MG63 (cell line): ENCODE results near the gene REXO1. TPM values are rescaled to one million over a fixed set of nuclear protein-coding genes. Genes with fewer than 3 reads are reported as not detected.

Experiments used
- DNase-seq: peaks from one replicate; pipeline ENCODE4 v3.0.0-alpha.2; 2020
- H3K27me3 ChIP-seq: fragments of 250-450 bp; sonication (Bioruptor Pico); 2 replicates; pipeline ENCODE4 v1.5.1; 2020; ENCODE audit warnings: mild to moderate bottlenecking, moderate library complexity
- H3K36me3 ChIP-seq: fragments of 250-450 bp; sonication (Bioruptor Pico); 2 replicates; pipeline ENCODE4 v1.5.1; 2020; ENCODE audit warnings: mild to moderate bottlenecking, moderate library complexity
- H3K4me3 ChIP-seq: fragments of 250-450 bp; sonication (Bioruptor Pico); 2 replicates; pipeline ENCODE4 v1.5.1; 2020; ENCODE audit warnings: mild to moderate bottlenecking, moderate library complexity
- H3K9me3 ChIP-seq: fragments of 250-450 bp; sonication (Bioruptor Pico); 2 replicates; pipeline ENCODE4 v1.5.1; 2020; ENCODE audit warnings: mild to moderate bottlenecking, moderate library complexity
- total RNA-seq: library from RNA; depleted of rRNA; stranded (reverse); fragments of >200 nt; shearing (Covaris generic); gene quantifications from 2 replicates; pipeline ENCODE4 v1.2.3, GENCODE V29; 2014; ENCODE audit warnings: low replicate concordance

REXO1 gene
- total RNA-seq, 1 experiment from 2014 or later = 4.4 TPM

- no peak overlapping the region for H3K4me3 ChIP-seq
- DNase-seq = no peak
- no peaks in the 10 kb centered on the region for H3K9me3 ChIP-seq
- H3K36me3 ChIP-seq = no peaks in the 10 kb centered on the region
- no peaks in the 10 kb centered on the region for H3K27me3 ChIP-seq
These were observed 65.8 kb downstream of the REXO1 start for GRCh38 chr19:1782521-1782920.

- Histone ChIP-seq H3K4me3 (no peak overlapping the region), H3K9me3 (no peaks in the 10 kb centered on the region), H3K27me3 (peaks cover 7% of the 10 kb centered on the region; the same call in 1 of the 2 replicates), H3K36me3 (no peaks in the 10 kb centered on the region)
- DNase-seq = no peak
These were observed 67.9 kb downstream of the REXO1 start for GRCh38 chr19:1780272-1780958.

- Histone ChIP-seq H3K36me3 (no peaks in the 10 kb centered on the region), H3K9me3 (no peaks in the 10 kb centered on the region), H3K4me3 (no peak overlapping the region), H3K27me3 (peaks cover 8% of the 10 kb centered on the region; the same call in 1 of the 2 replicates)
- no peak for DNase-seq
These were observed 68.7 kb downstream of the REXO1 start for GRCh38 chr19:1779574-1779973.

- H3K9me3 ChIP-seq = no peaks in the 10 kb centered on the region; the same call in 1 of the 2 replicates
- DNase-seq = no peak
- H3K27me3 ChIP-seq = peaks cover 8% of the 10 kb centered on the region; the same call in 1 of the 2 replicates
- no peak overlapping the region for H3K4me3 ChIP-seq
- no peaks in the 10 kb centered on the region for H3K36me3 ChIP-seq
These were observed 71.1 kb downstream of the REXO1 start for GRCh38 chr19:1777149-1777548.

GRCh38 chr19:1776606-1777147 lies 71.6 kb downstream of the REXO1 start:
- no peak overlapping the region for H3K4me3 ChIP-seq
- no peaks in the 10 kb centered on the region for H3K36me3 ChIP-seq
- H3K27me3 ChIP-seq = peaks cover 8% of the 10 kb centered on the region; the same call in 1 of the 2 replicates
- no peak for DNase-seq
- no peaks in the 10 kb centered on the region; the same call in 1 of the 2 replicates for H3K9me3 ChIP-seq

- DNase-seq = no peak
- peaks cover 5% of the 10 kb centered on the region for H3K9me3 ChIP-seq
- H3K4me3 ChIP-seq = no peak overlapping the region
- peaks cover 8% of the 10 kb centered on the region; the same call in 1 of the 2 replicates for H3K27me3 ChIP-seq
- H3K36me3 ChIP-seq = no peaks in the 10 kb centered on the region
These were observed 72.2 kb downstream of the REXO1 start for GRCh38 chr19:1775951-1776605.

GRCh38 chr19:1774989-1775772 lies 73.1 kb downstream of the REXO1 start:
- H3K36me3 ChIP-seq = no peaks in the 10 kb centered on the region
- no peak for DNase-seq
- peaks cover 8% of the 10 kb centered on the region; the same call in 1 of the 2 replicates for H3K27me3 ChIP-seq
- H3K4me3 ChIP-seq = no peak overlapping the region
- peaks cover 8% of the 10 kb centered on the region for H3K9me3 ChIP-seq

GRCh38 chr19:1773184-1773583 lies 75.1 kb downstream of the REXO1 start:
- H3K4me3 ChIP-seq = no peak overlapping the region
- no peaks in the 10 kb centered on the region for H3K36me3 ChIP-seq
- H3K9me3 ChIP-seq = peaks cover 8% of the 10 kb centered on the region
- H3K27me3 ChIP-seq = peaks cover 8% of the 10 kb centered on the region; the same call in 1 of the 2 replicates
- no peak for DNase-seq

GRCh38 chr19:1770866-1771576 lies 77.3 kb downstream of the REXO1 start:
- H3K9me3 ChIP-seq = peaks cover 8% of the 10 kb centered on the region
- H3K27me3 ChIP-seq = peaks cover 12% of the 10 kb centered on the region; the same call in 1 of the 2 replicates
- H3K36me3 ChIP-seq = no peaks in the 10 kb centered on the region
- no peak overlapping the region for H3K4me3 ChIP-seq
- no peak for DNase-seq

- DNase-seq = no peak
- Histone ChIP-seq H3K27me3 (peaks cover 14% of the 10 kb centered on the region), H3K4me3 (no peak overlapping the region), H3K36me3 (no peaks in the 10 kb centered on the region), H3K9me3 (peaks cover 8% of the 10 kb centered on the region)
These were observed 78.7 kb downstream of the REXO1 start for GRCh38 chr19:1769645-1769985.

- Histone ChIP-seq H3K4me3 (no peak overlapping the region), H3K9me3 (peaks cover 8% of the 10 kb centered on the region), H3K27me3 (peaks cover 16% of the 10 kb centered on the region), H3K36me3 (no peaks in the 10 kb centered on the region)
- DNase-seq = no peak
These were observed 79.2 kb downstream of the REXO1 start for GRCh38 chr19:1768918-1769644.

- Histone ChIP-seq H3K36me3 (no peaks in the 10 kb centered on the region), H3K9me3 (peaks cover 8% of the 10 kb centered on the region), H3K27me3 (peaks cover 23% of the 10 kb centered on the region), H3K4me3 (no peak overlapping the region)
- no peak for DNase-seq
These were observed 80.0 kb downstream of the REXO1 start for GRCh38 chr19:1768248-1768647.

GRCh38 chr19:1767464-1767933 lies 80.8 kb downstream of the REXO1 start:
- no peak overlapping the region for H3K4me3 ChIP-seq
- no peak for DNase-seq
- H3K9me3 ChIP-seq = peaks cover 8% of the 10 kb centered on the region
- H3K36me3 ChIP-seq = no peaks in the 10 kb centered on the region
- H3K27me3 ChIP-seq = peaks cover 28% of the 10 kb centered on the region

- Histone ChIP-seq H3K9me3 (peaks cover 8% of the 10 kb centered on the region), H3K4me3 (no peak overlapping the region), H3K27me3 (peaks cover 34% of the 10 kb centered on the region), H3K36me3 (no peaks in the 10 kb centered on the region)
- DNase-seq = no peak
These were observed 81.4 kb downstream of the REXO1 start for GRCh38 chr19:1766800-1767352.
